K562 (cell line): ENCODE results near the gene FOXR1. TPM values are rescaled to one million over a fixed set of nuclear protein-coding genes. Genes with fewer than 3 reads are reported as not detected.

Experiments used
- CXXC5 ChIP-seq: fragments of 250-450 bp; sonication (Bioruptor Pico); IDR thresholded peaks from 2 replicates; pipeline ENCODE4 v1.8.0; 2022; ENCODE audit warnings: inconsistent platforms, mild to moderate bottlenecking, moderate library complexity
- ERF ChIP-seq: fragments of 450-650 bp; formaldehyde crosslinking; IDR thresholded peaks from 2 replicates; pipeline ENCODE4 v1.4.0; 2020; ENCODE audit warnings: mild to moderate bottlenecking, mixed read lengths
- HNRNPLL ChIP-seq: fragments of 200-400 bp; formaldehyde crosslinking; IDR thresholded peaks from 2 replicates; pipeline ENCODE4 v1.6.1; 2017; ENCODE audit warnings: low read length, low read depth, mild to moderate bottlenecking; ENCODE audit not compliant: poor library complexity, severe bottlenecking
- KLF1 ChIP-seq: fragments of 450-650 bp; IDR thresholded peaks from 2 replicates; pipeline ENCODE4 v1.6.1; 2016; ENCODE audit warnings: missing genetic modification characterization, missing compliant biosample characterization
- RBBP5 ChIP-seq: fragments of 200-600 bp; sonication (generic); IDR thresholded peaks from 2 replicates; pipeline ENCODE4 v1.6.1; 2012; ENCODE audit warnings: borderline replicate concordance, mild to moderate bottlenecking, low read length, control low read depth, inconsistent platforms; ENCODE audit not compliant: insufficient read depth, poor library complexity, severe bottlenecking
- RBM25 ChIP-seq: fragments of 200-400 bp; formaldehyde crosslinking; IDR thresholded peaks from 2 replicates; pipeline ENCODE4 v1.6.1; 2018; ENCODE audit warnings: low read length, low read depth, moderate library complexity; ENCODE audit not compliant: severe bottlenecking
- SIN3B ChIP-seq: fragments of 450-650 bp; IDR thresholded peaks from 2 replicates; pipeline ENCODE4 v1.6.1; 2017; ENCODE audit warnings: low read depth, mild to moderate bottlenecking, moderate library complexity
- TCF7 ChIP-seq: sonication (generic); IDR thresholded peaks from 2 replicates; pipeline ENCODE4 v1.6.1; 2016; ENCODE audit warnings: antibody characterized with exemption, borderline replicate concordance
- ZBTB17 ChIP-seq: fragments of 450-650 bp; formaldehyde crosslinking; IDR thresholded peaks from 2 replicates; pipeline ENCODE4 v1.4.0; 2020; ENCODE audit warnings: mild to moderate bottlenecking
- ZBTB8A ChIP-seq: fragments of 450-650 bp; IDR thresholded peaks from 2 replicates; pipeline ENCODE4 v1.6.1; 2018; ENCODE audit warnings: mild to moderate bottlenecking, moderate library complexity; ENCODE audit not compliant: partially characterized antibody
- ZNF384 ChIP-seq: IDR thresholded peaks from 2 replicates; pipeline ENCODE4 v1.6.1; 2012; ENCODE audit warnings: low read depth, low read length, improper control_type of control experiment
- ZNF830 ChIP-seq: fragments of 250-450 bp; sonication (Bioruptor Pico); IDR thresholded peaks from 2 replicates; pipeline ENCODE4 v1.5.0; 2021; ENCODE audit warnings: mild to moderate bottlenecking
- polyA plus RNA-seq, 8 experiments: library from polyadenylated mRNA; depleted of rRNA in 4 of 8; stranded (reverse) in 5 of 8; unstranded in 3 of 8; fragments of >200 nt; fragmentation: Nextera tagmentation in 2 of 8; fragmentation: Illumina TruSeq in 1 of 8; extraction: Ambion mirVana in 2 of 8; extraction: Trizol in 1 of 8; gene quantifications; 2 replicates each; pipeline versions ENCODE4 v1.2.1 to v1.2.3, GENCODE V29; 2011 to 2014; ENCODE audit warnings: inconsistent platforms in 1 of 8, missing spikeins in 1 of 8
- total RNA-seq, 7 experiments: library from RNA; depleted of rRNA in 6 of 7; stranded (reverse); fragments of >200 nt in 6 of 7; fragmentation: Illumina TruSeq in 2 of 7; extraction: Trizol in 2 of 7; gene quantifications; 2 replicates each; pipeline versions ENCODE4 v1.2.1 to v1.2.3, GENCODE V29; 2011 to 2021; ENCODE audit warnings: low replicate concordance in 1 of 7
- TF ChIP-seq, protein P1 (sequence below): fragments of 450-650 bp; IDR thresholded peaks from 2 replicates; pipeline ENCODE4 v1.6.1; 2014; ENCODE audit warnings: low read depth, mild to moderate bottlenecking, moderate library complexity, borderline replicate concordance
- TF ChIP-seq, protein P2 (sequence below), 2 experiments: fragments of 450-650 bp in 1 of 2; sonication (generic) in 1 of 2; formaldehyde crosslinking in 1 of 2; IDR thresholded peaks in 1 of 2; conservative IDR thresholded peaks in 1 of 2; 2 replicates each; pipeline versions ENCODE4 v1.6.1 to v1.8.1; 2016 to 2023; ENCODE audit warnings: mild to moderate bottlenecking in 2 of 2, moderate library complexity in 2 of 2, inconsistent platforms in 1 of 2, missing genetic modification reagents in 1 of 2
- TF ChIP-seq, protein P3 (sequence below): fragments of 250-450 bp; sonication (Bioruptor Pico); IDR thresholded peaks from 2 replicates; pipeline ENCODE4 v1.8.0; 2022; ENCODE audit warnings: moderate library complexity, mild to moderate bottlenecking, inconsistent platforms
- TF ChIP-seq, protein P4 (sequence below), 2 experiments: fragments of 200-800 bp in 1 of 2; sonication (Bioruptor generic) in 1 of 2; sonication (generic) in 1 of 2; formaldehyde crosslinking in 1 of 2; IDR thresholded peaks in 1 of 2; conservative IDR thresholded peaks in 1 of 2; 2 replicates each; pipeline versions ENCODE4 v1.5.0 to v1.6.1; 2016 to 2020; ENCODE audit warnings: missing compliant biosample characterization in 1 of 2, missing genetic modification characterization in 1 of 2, missing genetic modification reagents in 1 of 2
- TF ChIP-seq, protein P5 (sequence below): sonication (generic); formaldehyde crosslinking; IDR thresholded peaks from 2 replicates; pipeline ENCODE4 v1.8.0; 2022; ENCODE audit warnings: mild to moderate bottlenecking, missing genetic modification reagents, borderline replicate concordance

The FOXR1 gene
- total and polyA plus RNA-seq, 9 of the 15 experiments (the other 6 are each of a cell fraction or from before 2014, with no cell fraction given), result not detected

DNA sequence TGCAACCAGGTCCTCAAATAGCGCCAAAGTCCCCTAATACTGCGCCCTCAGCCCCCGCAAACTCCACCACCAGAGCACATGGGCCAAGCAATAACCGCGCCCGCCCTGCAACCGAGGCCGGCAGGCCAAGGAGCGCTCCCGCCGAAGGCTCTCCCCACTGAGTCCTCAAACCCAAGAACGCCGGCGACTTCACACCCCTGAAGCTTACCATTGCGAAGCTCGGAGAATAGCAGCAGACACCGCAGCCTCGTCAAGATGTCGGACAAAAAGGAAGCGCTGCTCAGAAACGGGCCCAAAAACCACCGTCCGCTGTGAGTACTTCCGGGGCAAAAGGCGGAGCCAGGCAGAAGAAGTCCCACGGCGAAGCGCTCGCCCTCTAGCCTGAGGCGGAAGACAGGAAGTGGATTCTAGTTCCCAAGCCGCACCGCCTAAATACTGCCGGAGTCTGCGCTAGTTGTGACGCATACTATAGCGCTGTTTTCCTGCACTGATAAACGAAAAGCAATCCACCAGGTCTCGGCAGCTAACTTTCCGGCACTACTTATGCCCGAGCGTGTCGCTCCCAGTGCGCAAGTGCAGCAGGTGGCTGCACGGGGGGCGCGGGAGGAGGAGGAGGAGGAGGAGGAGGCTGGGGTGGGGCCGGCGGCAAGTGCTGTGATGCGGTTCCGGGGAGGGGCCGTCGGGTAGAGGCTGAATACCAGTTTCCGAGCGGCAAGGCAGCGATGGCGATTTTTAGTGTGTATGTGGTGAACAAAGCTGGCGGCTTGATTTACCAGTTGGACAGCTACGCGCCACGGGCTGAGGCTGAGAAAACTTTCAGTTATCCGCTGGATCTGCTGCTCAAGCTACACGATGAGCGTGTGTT lies 46.7 kb downstream of the FOXR1 start, which contains the start of the genes RPS25 and TRAPPC4 (continued):
- TF ChIP-seq RBBP5 (peak; percentile 92), ZNF830 (CRISPR knock-in tag) (no peak), TCF7 (0 out of 2 replicates have a peak, but pooled peaks have one; percentile 68), HNRNPLL (peak; percentile 94), SIN3B (peak; percentile 82; the same call in 1 of the 2 replicates), KLF1 (tag) (peak; percentile 52; the same call in 1 of the 2 replicates), ZNF384 (0 out of 2 replicates have a peak, but pooled peaks have one; percentile 4), ZBTB17 (CRISPR knock-in tag) (no peak), CXXC5 (CRISPR knock-in tag) (peak; percentile 89), ZBTB8A (no peak), ERF (CRISPR knock-in tag) (no peak), RBM25 (no peak)
- TF ChIP-seq, protein P1, sequence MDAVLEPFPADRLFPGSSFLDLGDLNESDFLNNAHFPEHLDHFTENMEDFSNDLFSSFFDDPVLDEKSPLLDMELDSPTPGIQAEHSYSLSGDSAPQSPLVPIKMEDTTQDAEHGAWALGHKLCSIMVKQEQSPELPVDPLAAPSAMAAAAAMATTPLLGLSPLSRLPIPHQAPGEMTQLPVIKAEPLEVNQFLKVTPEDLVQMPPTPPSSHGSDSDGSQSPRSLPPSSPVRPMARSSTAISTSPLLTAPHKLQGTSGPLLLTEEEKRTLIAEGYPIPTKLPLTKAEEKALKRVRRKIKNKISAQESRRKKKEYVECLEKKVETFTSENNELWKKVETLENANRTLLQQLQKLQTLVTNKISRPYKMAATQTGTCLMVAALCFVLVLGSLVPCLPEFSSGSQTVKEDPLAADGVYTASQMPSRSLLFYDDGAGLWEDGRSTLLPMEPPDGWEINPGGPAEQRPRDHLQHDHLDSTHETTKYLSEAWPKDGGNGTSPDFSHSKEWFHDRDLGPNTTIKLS, result peak; percentile 77
- TF ChIP-seq, protein P2, sequence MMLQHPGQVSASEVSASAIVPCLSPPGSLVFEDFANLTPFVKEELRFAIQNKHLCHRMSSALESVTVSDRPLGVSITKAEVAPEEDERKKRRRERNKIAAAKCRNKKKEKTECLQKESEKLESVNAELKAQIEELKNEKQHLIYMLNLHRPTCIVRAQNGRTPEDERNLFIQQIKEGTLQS (IDR thresholded peaks at IDR 0.05), result no peak
- TF ChIP-seq, protein P2 (CRISPR knock-in tag; conservative IDR thresholded peaks at IDR 0.05), result peak; percentile 43; the same call in 1 of the 2 replicates
- TF ChIP-seq, protein P3, sequence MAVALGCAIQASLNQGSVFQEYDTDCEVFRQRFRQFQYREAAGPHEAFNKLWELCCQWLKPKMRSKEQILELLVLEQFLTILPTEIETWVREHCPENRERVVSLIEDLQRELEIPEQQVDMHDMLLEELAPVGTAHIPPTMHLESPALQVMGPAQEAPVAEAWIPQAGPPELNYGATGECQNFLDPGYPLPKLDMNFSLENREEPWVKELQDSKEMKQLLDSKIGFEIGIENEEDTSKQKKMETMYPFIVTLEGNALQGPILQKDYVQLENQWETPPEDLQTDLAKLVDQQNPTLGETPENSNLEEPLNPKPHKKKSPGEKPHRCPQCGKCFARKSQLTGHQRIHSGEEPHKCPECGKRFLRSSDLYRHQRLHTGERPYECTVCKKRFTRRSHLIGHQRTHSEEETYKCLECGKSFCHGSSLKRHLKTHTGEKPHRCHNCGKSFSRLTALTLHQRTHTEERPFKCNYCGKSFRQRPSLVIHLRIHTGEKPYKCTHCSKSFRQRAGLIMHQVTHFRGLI (CRISPR knock-in tag), result no peak
- TF ChIP-seq, protein P4, sequence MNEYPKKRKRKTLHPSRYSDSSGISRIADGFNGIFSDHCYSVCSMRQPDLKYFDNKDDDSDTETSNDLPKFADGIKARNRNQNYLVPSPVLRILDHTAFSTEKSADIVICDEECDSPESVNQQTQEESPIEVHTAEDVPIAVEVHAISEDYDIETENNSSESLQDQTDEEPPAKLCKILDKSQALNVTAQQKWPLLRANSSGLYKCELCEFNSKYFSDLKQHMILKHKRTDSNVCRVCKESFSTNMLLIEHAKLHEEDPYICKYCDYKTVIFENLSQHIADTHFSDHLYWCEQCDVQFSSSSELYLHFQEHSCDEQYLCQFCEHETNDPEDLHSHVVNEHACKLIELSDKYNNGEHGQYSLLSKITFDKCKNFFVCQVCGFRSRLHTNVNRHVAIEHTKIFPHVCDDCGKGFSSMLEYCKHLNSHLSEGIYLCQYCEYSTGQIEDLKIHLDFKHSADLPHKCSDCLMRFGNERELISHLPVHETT (CRISPR knock-in tag; conservative IDR thresholded peaks at IDR 0.05 in 1 of 2, IDR thresholded peaks at IDR 0.05 in 1 of 2), result peak in 1 of 2 experiments; percentile 88; a peak in 2 of 4 replicates
- TF ChIP-seq, protein P5, sequence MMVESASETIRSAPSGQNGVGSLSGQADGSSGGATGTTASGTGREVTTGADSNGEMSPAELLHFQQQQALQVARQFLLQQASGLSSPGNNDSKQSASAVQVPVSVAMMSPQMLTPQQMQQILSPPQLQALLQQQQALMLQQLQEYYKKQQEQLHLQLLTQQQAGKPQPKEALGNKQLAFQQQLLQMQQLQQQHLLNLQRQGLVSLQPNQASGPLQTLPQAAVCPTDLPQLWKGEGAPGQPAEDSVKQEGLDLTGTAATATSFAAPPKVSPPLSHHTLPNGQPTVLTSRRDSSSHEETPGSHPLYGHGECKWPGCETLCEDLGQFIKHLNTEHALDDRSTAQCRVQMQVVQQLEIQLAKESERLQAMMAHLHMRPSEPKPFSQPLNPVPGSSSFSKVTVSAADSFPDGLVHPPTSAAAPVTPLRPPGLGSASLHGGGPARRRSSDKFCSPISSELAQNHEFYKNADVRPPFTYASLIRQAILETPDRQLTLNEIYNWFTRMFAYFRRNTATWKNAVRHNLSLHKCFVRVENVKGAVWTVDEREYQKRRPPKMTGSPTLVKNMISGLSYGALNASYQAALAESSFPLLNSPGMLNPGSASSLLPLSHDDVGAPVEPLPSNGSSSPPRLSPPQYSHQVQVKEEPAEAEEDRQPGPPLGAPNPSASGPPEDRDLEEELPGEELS (CRISPR knock-in tag), result peak; percentile 53; the same call in 1 of the 2 replicates
